GM15510 (cell line): ENCODE results near the gene FBXO36.

Experiments
- POLR2A ChIP-seq: IDR thresholded peaks from 3 replicates; pipeline ENCODE4 v1.6.1; 2011; ENCODE audit warnings: borderline replicate concordance; ENCODE audit not compliant: insufficient read length; ENCODE audit errors: extremely low read depth

The FBXO36 gene

DNA sequence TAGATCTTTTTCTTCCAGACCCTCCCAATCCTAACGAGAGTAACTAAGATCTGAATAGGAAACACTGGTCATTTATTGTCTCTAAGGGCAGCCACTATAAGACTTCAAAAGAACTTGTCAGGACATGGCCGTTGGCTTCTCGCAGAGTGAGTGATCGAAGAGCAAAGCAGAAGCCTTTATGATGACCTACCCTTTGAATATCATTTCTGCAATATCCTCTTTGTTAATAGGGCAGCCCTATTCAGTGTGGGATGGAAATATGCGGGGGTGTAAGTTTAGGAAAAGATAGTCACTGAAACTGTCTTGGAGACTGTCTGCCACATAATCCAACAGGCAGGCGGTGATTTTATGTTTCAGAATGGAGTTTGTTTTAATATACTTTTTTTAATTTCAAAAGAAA lies 70.9 kb downstream of the FBXO36 start:
- no peak for TF ChIP-seq POLR2A

GRCh38 chr2:229996320-229996719 lies 74.0 kb downstream of the FBXO36 start:
- no peak for TF ChIP-seq POLR2A

DNA sequence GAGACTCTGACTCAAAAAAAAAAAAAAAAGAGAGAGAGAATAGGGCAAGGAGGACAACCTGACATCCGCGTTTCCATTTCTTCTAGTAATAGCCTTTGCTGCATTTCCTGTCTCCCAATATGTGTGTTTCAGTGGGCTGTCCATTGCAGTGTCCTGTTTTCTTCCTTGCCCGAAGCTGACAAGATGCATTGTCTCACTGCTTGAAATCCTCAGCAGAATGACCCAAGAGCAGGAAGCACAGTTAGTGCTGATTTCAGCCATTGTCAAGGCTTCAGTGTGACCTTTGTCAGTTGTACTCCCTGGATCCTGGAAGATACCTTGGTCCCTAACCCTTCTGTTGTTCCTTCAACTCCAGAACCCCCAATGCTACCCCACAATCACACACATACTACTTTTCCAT lies 75.3 kb downstream of the FBXO36 start:
- TF ChIP-seq POLR2A, result no peak

DNA sequence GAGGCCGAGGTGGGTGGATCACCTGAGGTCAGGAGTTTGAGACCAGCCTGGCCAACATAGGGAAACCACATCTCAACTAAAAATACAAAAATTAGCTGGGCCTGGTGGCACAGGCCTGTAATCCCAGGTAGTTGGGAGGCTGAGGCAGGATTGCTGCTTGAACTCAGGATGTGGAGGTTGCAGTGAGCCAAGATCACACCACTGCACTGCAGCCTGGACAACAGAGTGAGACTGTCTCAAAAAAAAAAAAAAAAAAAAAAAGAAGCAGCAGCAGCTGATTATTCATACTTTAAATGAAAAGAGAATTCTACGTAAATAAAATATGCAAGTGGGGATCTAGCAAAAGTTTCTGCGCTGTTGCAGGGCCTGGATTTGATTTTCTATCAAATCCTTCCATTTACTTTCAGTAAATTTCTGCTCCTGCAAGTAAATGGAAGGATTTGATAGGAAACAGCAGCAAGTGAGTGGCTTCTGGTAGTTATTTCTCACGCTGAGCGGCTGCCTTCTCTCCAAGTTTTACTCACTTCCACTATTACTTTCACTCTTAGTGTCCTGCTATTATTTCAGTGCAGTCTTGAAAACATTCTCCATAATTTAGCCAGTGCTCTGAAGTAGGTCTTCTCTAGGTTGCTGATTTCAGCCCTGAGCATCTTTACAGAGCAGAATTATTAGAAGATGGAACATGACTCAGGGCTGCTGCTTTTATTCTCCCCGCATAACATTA lies 78.0 kb downstream of the FBXO36 start:
- TF ChIP-seq POLR2A, result no peak

DNA sequence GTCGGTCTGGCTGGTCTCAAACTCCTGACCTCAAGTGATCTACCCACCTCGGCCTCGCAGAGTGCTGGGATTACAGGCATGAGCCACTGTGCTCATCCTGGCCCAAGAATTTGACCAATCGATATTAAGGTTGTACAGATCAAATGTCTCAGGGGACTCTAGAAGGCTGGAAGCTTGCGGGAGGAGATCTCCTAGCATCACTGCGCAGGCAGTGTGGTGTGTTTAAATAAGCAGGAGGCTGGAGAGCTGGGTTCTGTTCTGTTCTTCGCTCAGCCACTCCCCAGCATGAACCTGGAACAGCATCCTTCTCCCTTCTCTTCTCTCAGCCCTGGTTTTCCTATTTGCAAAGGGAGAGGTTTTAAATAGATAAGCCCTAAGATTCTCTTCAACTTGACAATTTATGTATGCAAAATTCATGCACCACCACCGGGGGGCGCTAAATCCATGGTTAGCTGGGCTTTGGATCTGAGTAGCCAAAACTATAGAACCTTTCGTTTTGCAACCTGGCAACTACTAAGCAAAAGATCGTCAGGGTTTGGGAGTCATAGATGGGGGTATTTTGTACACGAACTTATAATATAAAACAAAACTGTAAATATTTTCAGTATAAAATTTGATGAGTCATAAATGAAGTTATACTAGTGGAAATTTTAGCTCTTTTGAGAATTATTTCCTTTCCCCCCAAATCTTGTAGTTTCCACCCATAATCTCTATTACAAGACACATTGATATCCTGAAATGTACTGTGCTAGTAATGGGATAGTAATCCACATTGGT lies 85.8 kb downstream of the FBXO36 start:
- TF ChIP-seq POLR2A, result no peak

GRCh38 chr2:230008708-230009066 lies 86.4 kb downstream of the FBXO36 start:
- no peak for TF ChIP-seq POLR2A

DNA sequence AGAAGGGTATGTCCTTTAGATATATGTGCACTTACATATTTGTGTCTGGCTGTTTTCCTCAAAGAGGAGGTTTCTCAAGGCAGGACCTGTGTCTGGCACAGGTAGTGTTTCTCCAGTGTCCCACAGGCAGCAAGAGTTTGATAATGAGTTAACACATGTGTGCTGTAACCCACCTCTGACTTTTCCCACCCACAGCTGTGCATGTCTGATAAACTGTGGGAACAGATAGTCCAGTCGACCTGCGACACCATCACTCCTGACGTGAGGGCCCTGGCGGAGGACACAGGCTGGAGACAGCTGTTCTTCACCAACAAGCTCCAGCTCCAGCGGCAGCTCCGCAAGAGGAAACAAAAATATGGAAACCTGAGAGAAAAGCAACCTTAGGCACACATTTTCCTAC lies 88.2 kb downstream of the FBXO36 start:
- TF ChIP-seq POLR2A, result no peak

DNA sequence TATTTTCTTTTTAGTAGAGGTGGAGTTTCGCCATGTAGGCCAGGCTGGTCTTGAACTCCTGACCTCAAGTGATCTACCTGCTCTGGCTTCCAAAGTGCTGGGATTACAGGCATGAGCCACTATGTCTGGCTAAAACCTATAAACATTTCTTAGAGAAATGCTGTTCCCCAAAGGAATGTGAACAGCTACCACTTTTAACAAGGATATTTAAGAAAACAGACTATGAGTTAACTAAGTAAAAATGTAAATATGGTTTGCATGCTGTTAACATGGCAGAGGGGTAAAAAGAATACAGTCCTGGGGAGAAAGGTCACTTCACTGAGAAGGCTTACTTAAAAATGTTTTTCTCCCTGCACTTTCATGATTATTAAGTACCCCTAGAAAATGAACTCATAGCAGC lies 89.3 kb downstream of the FBXO36 start:
- TF ChIP-seq POLR2A, result no peak

DNA sequence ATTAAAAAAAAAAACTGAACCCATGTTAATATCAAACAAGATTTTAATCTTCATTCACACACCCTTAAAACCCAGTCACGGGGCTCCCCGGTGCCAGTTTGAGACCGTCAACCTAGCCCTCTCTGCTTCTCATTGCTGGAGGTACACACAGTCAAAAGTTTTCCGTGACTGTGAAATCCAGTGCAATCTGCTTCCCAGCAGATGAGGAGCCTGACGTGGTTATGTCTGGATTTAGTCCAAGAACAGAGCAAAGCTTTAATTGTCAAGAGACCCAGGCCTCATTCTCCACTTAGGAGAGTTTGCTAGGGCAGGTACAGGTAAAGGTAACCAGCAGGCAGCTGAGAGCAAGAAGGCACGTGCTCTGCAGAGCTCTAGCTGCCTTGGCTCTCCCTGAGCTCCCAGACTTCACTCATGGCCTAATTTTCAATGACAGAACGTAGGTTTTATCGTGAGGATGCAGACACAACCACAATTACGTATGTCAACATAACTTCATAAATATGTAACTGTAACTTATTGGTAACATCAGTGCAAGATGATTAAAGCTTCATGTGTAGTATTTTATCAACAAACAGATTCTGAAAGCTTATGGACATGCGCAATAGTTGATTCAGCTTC lies 90.1 kb downstream of the FBXO36 start:
- TF ChIP-seq POLR2A, result no peak

DNA sequence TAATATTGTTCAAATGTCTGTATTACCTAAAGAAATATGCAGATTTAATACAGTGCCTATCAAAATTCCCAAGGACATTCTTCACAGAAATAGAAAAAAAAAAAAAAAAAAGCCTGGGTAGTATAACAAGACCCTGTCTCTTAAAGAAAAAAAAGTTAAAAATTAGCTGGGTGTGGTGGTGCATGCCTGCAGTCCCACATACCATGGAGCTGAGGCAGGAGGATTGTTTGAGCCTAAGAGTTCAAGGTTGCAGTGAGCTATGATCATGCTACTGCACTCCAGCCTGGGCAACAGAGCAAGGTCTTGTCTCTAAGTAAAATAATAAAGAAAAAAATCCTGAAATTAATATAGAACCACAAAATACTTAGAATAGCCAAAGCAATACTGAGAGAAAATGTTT lies 94.5 kb downstream of the FBXO36 start:
- TF ChIP-seq POLR2A, result no peak

GRCh38 chr2:230018153-230018552 lies 95.8 kb downstream of the FBXO36 start:
- TF ChIP-seq POLR2A, result no peak

- TF ChIP-seq POLR2A, result no peak
Measured at GRCh38 chr2:230019742-230020141, 97.4 kb downstream of the FBXO36 start.

GRCh38 chr2:230023313-230023712 lies 101.0 kb downstream of the FBXO36 start:
- TF ChIP-seq POLR2A, result no peak

GRCh38 chr2:230042195-230042594 lies 119.9 kb downstream of the FBXO36 start:
- no peak for TF ChIP-seq POLR2A

GRCh38 chr2:230043025-230043424 lies 120.7 kb downstream of the FBXO36 start:
- TF ChIP-seq POLR2A, result no peak

- TF ChIP-seq POLR2A, result no peak
Measured at GRCh38 chr2:230043461-230043860, 121.2 kb downstream of the FBXO36 start.
